Measurements from ENCODE around the gene PAK1IP1. TPM values are rescaled to one million over a fixed set of nuclear protein-coding genes. Genes with fewer than 3 reads are reported as not detected.

The PAK1IP1 gene, protein sequence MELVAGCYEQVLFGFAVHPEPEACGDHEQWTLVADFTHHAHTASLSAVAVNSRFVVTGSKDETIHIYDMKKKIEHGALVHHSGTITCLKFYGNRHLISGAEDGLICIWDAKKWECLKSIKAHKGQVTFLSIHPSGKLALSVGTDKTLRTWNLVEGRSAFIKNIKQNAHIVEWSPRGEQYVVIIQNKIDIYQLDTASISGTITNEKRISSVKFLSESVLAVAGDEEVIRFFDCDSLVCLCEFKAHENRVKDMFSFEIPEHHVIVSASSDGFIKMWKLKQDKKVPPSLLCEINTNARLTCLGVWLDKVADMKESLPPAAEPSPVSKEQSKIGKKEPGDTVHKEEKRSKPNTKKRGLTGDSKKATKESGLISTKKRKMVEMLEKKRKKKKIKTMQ
- 9.9 and 18.1 TPM in 2 replicates for total RNA-seq

DNA sequence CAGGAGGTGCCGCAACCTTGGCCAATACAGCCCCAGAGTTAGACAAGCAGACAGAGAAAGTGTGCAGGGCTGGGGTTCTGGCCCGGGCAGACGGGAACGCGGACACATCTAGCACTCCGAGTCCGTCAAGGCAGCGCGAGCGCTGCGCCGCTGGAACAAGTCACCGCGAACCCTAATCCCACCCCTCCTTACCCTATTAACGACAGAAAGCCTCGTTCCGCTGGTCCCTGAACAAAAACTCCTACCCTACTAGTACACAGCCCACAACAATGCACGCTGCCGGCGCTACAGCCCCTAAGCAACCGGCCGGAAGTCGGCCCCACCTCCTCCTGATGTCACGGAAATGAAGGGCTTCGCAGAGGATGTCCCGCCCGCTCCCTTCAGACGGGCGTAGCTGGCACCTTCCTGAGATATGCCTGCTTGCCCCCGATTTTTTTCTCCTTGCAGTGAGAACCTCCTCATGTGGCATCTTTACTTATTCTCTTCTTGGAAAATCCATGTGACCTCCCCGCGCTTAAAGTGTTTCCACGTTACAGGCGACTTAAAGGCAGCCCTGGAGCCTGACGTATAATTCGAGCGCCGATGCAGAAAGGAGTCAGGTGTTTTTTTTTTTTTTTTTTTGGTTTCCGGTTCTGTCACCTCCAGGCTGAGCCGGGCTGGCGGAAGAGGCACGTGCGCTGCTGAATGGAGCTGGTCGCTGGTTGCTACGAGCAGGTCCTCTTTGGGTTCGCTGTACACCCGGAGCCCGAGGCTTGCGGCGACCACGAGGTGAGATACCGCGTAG lies at the start of gene PAK1IP1, which contains the start of gene C6orf52:
PAK1IP1 (plus strand) TSS at position 671 of the 784 bp plus-strand sequence; CDS start at position 685, 14 bp downstream.
C6orf52 (minus strand) TSS at position 315 of the 784 bp plus-strand sequence. CDS start 7,066 bp downstream, outside the sequence.

DNA sequence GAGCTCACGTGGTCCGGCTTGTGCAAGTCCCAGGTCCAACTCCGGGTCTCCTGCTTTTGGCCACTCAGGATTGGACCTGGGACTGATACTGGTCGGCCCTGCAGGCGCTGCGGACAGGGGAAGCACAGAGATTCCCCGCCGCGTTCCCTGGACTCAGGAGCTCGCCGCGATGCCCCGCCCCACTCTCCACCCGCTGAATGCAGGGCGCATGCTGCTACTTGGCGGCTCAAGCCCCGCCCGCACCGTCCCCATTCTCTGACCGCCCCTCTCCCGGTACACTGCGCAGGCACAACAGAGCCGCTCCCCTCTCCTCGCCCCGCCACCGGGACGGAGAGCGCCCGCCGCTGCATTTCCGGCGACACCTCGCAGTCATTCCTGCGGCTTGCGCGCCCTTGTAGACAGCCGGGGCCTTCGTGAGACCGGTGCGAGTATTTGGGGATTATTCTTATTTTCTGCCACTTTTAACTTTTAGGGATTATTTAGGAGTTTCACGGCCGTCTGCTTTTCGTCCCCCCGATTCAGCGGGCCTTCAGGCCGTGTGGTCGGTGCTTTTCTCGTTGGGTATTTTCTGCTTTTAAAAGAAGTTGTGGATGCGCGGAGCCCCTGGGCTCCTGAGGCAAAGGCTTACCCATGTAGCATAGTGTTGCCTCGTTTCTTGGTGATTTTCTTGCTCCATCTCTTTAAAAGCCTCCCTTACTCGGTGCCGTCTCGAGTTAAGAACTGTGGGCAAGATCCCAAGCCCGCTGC lies 28.2 kb downstream of the PAK1IP1 start, which contains the start of gene TMEM14C:
TMEM14C (plus strand) TSS at position 251 of the 747 bp plus-strand sequence. CDS start 1,544 bp downstream, outside the sequence.

DNA sequence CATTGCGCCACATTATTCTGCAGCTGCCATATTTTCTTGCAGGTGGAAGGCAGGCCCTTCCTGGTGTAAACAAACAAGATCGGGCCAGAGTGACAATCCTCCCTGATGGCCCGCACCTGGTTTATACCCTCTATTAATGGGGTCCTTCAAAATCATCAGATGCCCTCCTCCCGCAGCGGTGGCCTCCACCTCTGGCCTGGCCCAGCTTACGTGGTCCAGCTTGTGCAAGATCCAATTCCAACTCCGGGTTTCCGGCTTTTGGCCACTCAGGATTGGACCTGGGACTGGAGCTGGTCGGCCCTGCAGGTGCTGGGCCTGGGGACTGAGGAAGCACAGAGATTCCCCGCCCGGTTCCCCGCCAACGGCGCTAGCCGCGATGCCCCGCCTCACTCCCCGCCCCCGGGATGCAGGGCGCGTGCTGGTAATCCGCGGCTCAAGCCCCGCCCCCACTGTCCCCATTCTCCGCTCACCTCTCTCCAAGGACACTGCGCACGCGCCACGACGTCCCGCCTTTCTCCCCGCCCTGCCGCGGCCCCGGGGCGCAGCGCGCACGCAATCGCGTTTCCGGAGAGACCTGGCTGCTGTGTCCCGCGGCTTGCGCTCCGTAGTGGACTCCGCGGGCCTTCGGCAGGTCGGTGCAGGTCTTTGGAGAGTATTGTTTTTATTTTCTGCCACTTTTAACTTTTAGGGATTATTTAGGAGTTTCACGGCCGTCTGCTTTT lies 52.6 kb downstream of the PAK1IP1 start, which contains the start of gene TMEM14B:
TMEM14B (plus strand) TSS at position 555 of the 722 bp plus-strand sequence. CDS start 1,441 bp downstream, outside the sequence.

Other genes starting within 250 kb of the PAK1IP1 start
- 0.08 and 1.0 TPM in 2 replicates for gene GCNT2, start 173.6 kb upstream of the PAK1IP1 start, total RNA-seq
- gene C6orf52, start 356 bp upstream of the PAK1IP1 start, total RNA-seq, result 3.9 TPM in 1 of 2 replicates, not detected in the other
- 142 and 224 TPM in 2 replicates for gene TMEM14C, start 28.1 kb downstream of the PAK1IP1 start, total RNA-seq
- gene TMEM14B, start 52.8 kb downstream of the PAK1IP1 start, total RNA-seq, result 85.6 and 103 TPM in 2 replicates
- gene MAK, start 143.6 kb downstream of the PAK1IP1 start, total RNA-seq, result 0.24 TPM in 1 of 2 replicates, not detected in the other
- gene GCM2, start 187.1 kb downstream of the PAK1IP1 start, total RNA-seq, result not detected in 2 replicates
- gene SYCP2L, start 192.1 kb downstream of the PAK1IP1 start, total RNA-seq, result 0.13 TPM in 1 of 2 replicates, not detected in the other